GM19455 (cell line): ENCODE measurements around the gene LCP1.

Experiments used
- ATAC-seq: cut with Tn5 transposase; IDR thresholded peaks from one replicate; pipeline ENCODE4 v1.9.1; 2021; ENCODE audit not compliant: unreplicated experiment

The LCP1 gene

GRCh38 chr13:46103037-46103436 lies 78.9 kb downstream of the LCP1 start:
- ATAC-seq: no peak

GRCh38 chr13:46102255-46102605 lies 79.7 kb downstream of the LCP1 start:
- ATAC-seq: no peak

GRCh38 chr13:46101484-46102254 lies 80.3 kb downstream of the LCP1 start:
- ATAC-seq: no peak

- ATAC-seq: no peak
These were observed 81.0 kb downstream of the LCP1 start for GRCh38 chr13:46101002-46101401.

GRCh38 chr13:46100191-46100815 lies 81.7 kb downstream of the LCP1 start:
- no peak for ATAC-seq

GRCh38 chr13:46097663-46098062 lies 84.3 kb downstream of the LCP1 start:
- no peak for ATAC-seq

GRCh38 chr13:46097015-46097414 lies 85.0 kb downstream of the LCP1 start:
- ATAC-seq: no peak

- ATAC-seq: no peak
These were observed 87.5 kb downstream of the LCP1 start for GRCh38 chr13:46094478-46094877.

GRCh38 chr13:46088821-46089562 lies 93.0 kb downstream of the LCP1 start:
- no peak for ATAC-seq

- ATAC-seq: no peak
These were observed 94.5 kb downstream of the LCP1 start for GRCh38 chr13:46087481-46087880.

GRCh38 chr13:46086985-46087384 lies 95.0 kb downstream of the LCP1 start:
- ATAC-seq: no peak

GRCh38 chr13:46086421-46086922 lies 95.5 kb downstream of the LCP1 start:
- no peak for ATAC-seq

- ATAC-seq: no peak
These were observed 96.2 kb downstream of the LCP1 start for GRCh38 chr13:46085737-46086136.

GRCh38 chr13:46082324-46082723 lies 99.7 kb downstream of the LCP1 start:
- ATAC-seq: no peak

GRCh38 chr13:46079770-46080169 lies 102.2 kb downstream of the LCP1 start:
- no peak for ATAC-seq

GRCh38 chr13:46077265-46077664 lies 104.7 kb downstream of the LCP1 start:
- no peak for ATAC-seq

GRCh38 chr13:46076827-46077226 lies 105.2 kb downstream of the LCP1 start:
- no peak for ATAC-seq
